Activated T-cell treated with anti-CD3 and anti-CD28 coated beads, Interleukin-2, amount 50 U/mL, for 24 hours (primary cell): ENCODE results near the gene GH2.
"Not testable (repeated sequence)": the region's sequence is repeated elsewhere in the genome, so short reads cannot be mapped to it uniquely, and the experiment has no call there.

Experiments
- DNase-seq: peaks from one replicate; pipeline ENCODE4 v3.0.0-alpha.2; 2020
- H3K27ac Mint-ChIP-seq: 2 replicates; pipeline ENCODE4 v1.8.0; 2020; ENCODE audit warnings: mild to moderate bottlenecking, mixed read lengths
- H3K27me3 Mint-ChIP-seq: 2 replicates; pipeline ENCODE4 v1.8.0; 2020; ENCODE audit warnings: mixed read lengths
- H3K36me3 Mint-ChIP-seq: 2 replicates; pipeline ENCODE4 v1.8.0; 2020; ENCODE audit warnings: low read depth, mixed read lengths
- H3K4me1 Mint-ChIP-seq: 2 replicates; pipeline ENCODE4 v1.8.0; 2020; ENCODE audit warnings: low read depth, mixed read lengths
- H3K4me3 Mint-ChIP-seq: 2 replicates; pipeline ENCODE4 v1.8.0; 2020; ENCODE audit warnings: mild to moderate bottlenecking, moderate library complexity, mixed read lengths
- H3K9me3 Mint-ChIP-seq: 2 replicates; pipeline ENCODE4 v1.8.0; 2020; ENCODE audit warnings: mixed read lengths

Gene GH2

GRCh38 chr17:63843910-63844677 is 37.6 kb downstream of the GH2 start:
- H3K27ac Mint-ChIP-seq, result peak overlapping the region; percentile 95
- DNase-seq, result no peak
- peak overlapping the region; percentile 88 for H3K4me3 Mint-ChIP-seq
- no peaks in the 10 kb centered on the region for H3K27me3 Mint-ChIP-seq
- peaks cover 44% of the 10 kb centered on the region for H3K4me1 Mint-ChIP-seq
- H3K36me3 Mint-ChIP-seq, result peaks cover 22% of the 10 kb centered on the region
- peaks cover 7% of the 10 kb centered on the region for H3K9me3 Mint-ChIP-seq

GRCh38 chr17:63843387-63843888 is 38.3 kb downstream of the GH2 start:
- Mint-ChIP-seq H3K4me3 (peak overlapping the region; percentile 88), H3K4me1 (peaks cover 44% of the 10 kb centered on the region), H3K27ac (peak overlapping the region; percentile 95), H3K36me3 (peaks cover 22% of the 10 kb centered on the region)
- not testable (repeated sequence) for H3K27me3 Mint-ChIP-seq, H3K9me3 Mint-ChIP-seq, DNase-seq

GRCh38 chr17:63842540-63843386 is 39.0 kb downstream of the GH2 start, which contains the start of gene SMARCD2:
Gene SMARCD2, minus strand, starts transcription at chr17:63842685. Its CDS starts 11 bp downstream, at chr17:63842674.
- H3K4me1 Mint-ChIP-seq, result peaks cover 44% of the 10 kb centered on the region
- H3K27ac Mint-ChIP-seq, result peak within 1 kb of the TSS; percentile 95
- peak within 1 kb of the TSS; percentile 97 for H3K4me3 Mint-ChIP-seq
- no peaks in the 10 kb centered on the region for H3K9me3 Mint-ChIP-seq
- H3K27me3 Mint-ChIP-seq, result no peaks in the 10 kb centered on the region
- peak; percentile 99 for DNase-seq
- peaks cover 24% of the 10 kb centered on the region for H3K36me3 Mint-ChIP-seq

- no peak for DNase-seq
- Mint-ChIP-seq H3K4me3 (peak overlapping the region; percentile 97), H3K4me1 (peaks cover 42% of the 10 kb centered on the region), H3K27ac (peak overlapping the region; percentile 95), H3K27me3 (no peaks in the 10 kb centered on the region), H3K36me3 (peaks cover 25% of the 10 kb centered on the region), H3K9me3 (no peaks in the 10 kb centered on the region)
Observed at GRCh38 chr17:63842173-63842539, 39.6 kb downstream of the GH2 start.

- Mint-ChIP-seq H3K36me3 (peaks cover 31% of the 10 kb centered on the region), H3K9me3 (no peaks in the 10 kb centered on the region), H3K4me1 (peaks cover 43% of the 10 kb centered on the region), H3K27ac (peak overlapping the region; percentile 95), H3K4me3 (peak overlapping the region; percentile 97), H3K27me3 (no peaks in the 10 kb centered on the region)
- DNase-seq, result no peak
Observed at GRCh38 chr17:63841350-63842172, 40.2 kb downstream of the GH2 start.

- Mint-ChIP-seq H3K4me1 (peaks cover 45% of the 10 kb centered on the region), H3K9me3 (no peaks in the 10 kb centered on the region), H3K27ac (peak overlapping the region; percentile 95), H3K4me3 (peak overlapping the region; percentile 97), H3K27me3 (no peaks in the 10 kb centered on the region), H3K36me3 (peaks cover 39% of the 10 kb centered on the region)
- no peak for DNase-seq
Observed at GRCh38 chr17:63840591-63841349, 41.0 kb downstream of the GH2 start.

GRCh38 chr17:63838631-63839171 is 43.0 kb downstream of the GH2 start:
- peak overlapping the region; percentile 97 for H3K4me3 Mint-ChIP-seq
- no peaks in the 10 kb centered on the region for H3K9me3 Mint-ChIP-seq
- H3K36me3 Mint-ChIP-seq, result peaks cover 60% of the 10 kb centered on the region
- peak overlapping the region; percentile 80 for H3K27ac Mint-ChIP-seq
- H3K27me3 Mint-ChIP-seq, result no peaks in the 10 kb centered on the region
- DNase-seq, result no peak
- H3K4me1 Mint-ChIP-seq, result peaks cover 57% of the 10 kb centered on the region

GRCh38 chr17:63837962-63838600 is 43.7 kb downstream of the GH2 start:
- no peaks in the 10 kb centered on the region for H3K27me3 Mint-ChIP-seq
- peaks cover 55% of the 10 kb centered on the region for H3K4me1 Mint-ChIP-seq
- no peaks in the 10 kb centered on the region for H3K9me3 Mint-ChIP-seq
- no peak overlapping the region for H3K4me3 Mint-ChIP-seq
- peak overlapping the region; percentile 80 for H3K27ac Mint-ChIP-seq
- DNase-seq, result no peak
- H3K36me3 Mint-ChIP-seq, result peaks cover 65% of the 10 kb centered on the region

- Mint-ChIP-seq H3K9me3 (no peaks in the 10 kb centered on the region), H3K4me1 (peaks cover 55% of the 10 kb centered on the region), H3K36me3 (peaks cover 70% of the 10 kb centered on the region), H3K27ac (peak overlapping the region; percentile 20), H3K27me3 (no peaks in the 10 kb centered on the region), H3K4me3 (no peak overlapping the region)
- no peak for DNase-seq
Observed at GRCh38 chr17:63837480-63837879, 44.3 kb downstream of the GH2 start.

GRCh38 chr17:63836811-63837210 is 44.9 kb downstream of the GH2 start:
- Mint-ChIP-seq H3K4me3 (no peak overlapping the region), H3K27ac (peak overlapping the region; percentile 20), H3K36me3 (peaks cover 72% of the 10 kb centered on the region), H3K4me1 (peaks cover 60% of the 10 kb centered on the region), H3K27me3 (no peaks in the 10 kb centered on the region), H3K9me3 (no peaks in the 10 kb centered on the region)
- no peak for DNase-seq

- Mint-ChIP-seq H3K4me3 (no peak overlapping the region), H3K9me3 (no peaks in the 10 kb centered on the region), H3K36me3 (peaks cover 72% of the 10 kb centered on the region), H3K27me3 (no peaks in the 10 kb centered on the region), H3K27ac (peak overlapping the region; percentile 91), H3K4me1 (peaks cover 64% of the 10 kb centered on the region)
- DNase-seq, result no peak
Observed at GRCh38 chr17:63835167-63835720, 46.5 kb downstream of the GH2 start.

- H3K27ac Mint-ChIP-seq, result peak overlapping the region; percentile 91
- H3K9me3 Mint-ChIP-seq, result no peaks in the 10 kb centered on the region
- peaks cover 66% of the 10 kb centered on the region for H3K4me1 Mint-ChIP-seq
- peak; percentile 72 for DNase-seq
- no peak overlapping the region for H3K4me3 Mint-ChIP-seq
- peaks cover 79% of the 10 kb centered on the region for H3K36me3 Mint-ChIP-seq
- H3K27me3 Mint-ChIP-seq, result no peaks in the 10 kb centered on the region
Observed at GRCh38 chr17:63834431-63835166, 47.1 kb downstream of the GH2 start.
